ENCODE results near the gene DHRS3.
"Not testable (repeated sequence)": the region's sequence is repeated elsewhere in the genome, so short reads cannot be mapped to it uniquely, and the experiment has no call there.

The DHRS3 gene

DNA sequence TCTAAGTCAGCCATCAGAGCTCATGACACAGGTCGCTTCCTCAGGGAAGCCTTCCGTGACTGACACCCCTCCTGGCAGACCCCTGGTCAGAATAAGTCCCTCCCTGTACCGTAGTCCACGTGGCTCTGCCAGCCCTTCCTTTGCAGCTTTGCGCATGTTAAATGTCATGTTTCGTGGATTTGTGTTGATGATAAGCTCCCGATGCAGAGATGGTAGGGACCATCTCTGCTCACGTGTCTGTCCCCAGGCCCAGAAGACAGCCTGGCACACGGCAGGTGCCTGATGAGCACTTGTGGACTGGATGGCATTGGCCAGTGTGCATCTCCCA is 75.9 kb downstream of the DHRS3 start:
- Histone ChIP-seq H3K4me3 (no peak overlapping the region), H3K9me3 (ENCODE audit: low read depth, low read length) (no peaks in the 10 kb centered on the region), H3K36me3 (ENCODE audit: insufficient read depth, low read length) (no peaks in the 10 kb centered on the region), H3K9ac (ENCODE audit: insufficient read length) (no peak overlapping the region), H3K27ac (no peak overlapping the region)
- TF ChIP-seq FOXP2 (optimal IDR thresholded peaks at IDR 0.05; ENCODE audit: control extremely low read depth, extremely low read length, insufficient read depth): no peak
- TF ChIP-seq POLR2AphosphoS5 (IDR thresholded peaks at IDR 0.05; ENCODE audit: borderline replicate concordance, low read depth, low read length): no peak
- TF ChIP-seq EZH2 (IDR thresholded peaks at IDR 0.05): no peak
- no peak for DNase-seq (ENCODE audit: low read depth, low spot score)

DNA sequence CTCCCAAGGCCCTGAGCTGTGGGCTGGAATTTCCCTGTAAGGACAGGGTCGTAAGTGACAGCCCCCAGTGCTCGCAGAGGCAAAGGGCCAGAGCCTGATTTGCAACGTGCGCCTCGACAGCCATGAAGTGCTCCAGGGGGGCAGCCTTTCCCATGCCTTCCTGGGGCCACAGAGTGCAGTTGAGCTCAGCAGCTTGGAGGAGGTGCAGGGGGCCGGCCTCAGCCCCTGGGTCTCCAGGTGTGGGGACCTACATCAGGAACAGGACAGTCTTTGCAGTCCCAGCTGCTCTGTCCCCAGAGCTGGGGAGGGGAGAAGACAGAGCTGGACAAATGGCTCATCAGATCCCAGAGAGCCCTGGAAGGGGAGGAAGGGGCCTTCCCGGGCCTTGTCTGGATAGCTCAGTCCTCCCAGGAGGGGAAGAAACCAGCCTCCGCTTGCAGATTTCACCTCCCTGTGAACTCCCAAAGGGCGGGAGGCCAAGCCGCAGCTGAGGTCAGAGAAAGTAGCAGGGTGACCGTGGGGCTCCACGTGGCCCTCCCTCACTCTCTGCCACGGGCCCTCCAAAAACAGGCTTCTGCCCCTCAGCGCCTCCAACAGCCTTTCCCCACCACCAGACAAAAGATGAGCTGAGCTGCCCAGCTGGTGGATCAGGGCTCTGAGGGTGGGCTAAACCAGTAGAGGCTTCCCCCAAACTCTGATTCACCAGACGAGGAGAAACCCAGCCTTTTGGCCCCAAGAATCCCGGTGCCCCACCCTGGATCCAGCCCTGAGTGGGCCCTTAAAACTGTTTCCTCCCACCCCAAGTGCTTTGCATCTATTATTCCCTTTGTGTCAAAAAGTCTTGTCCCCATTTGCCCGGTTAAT is 76.5 kb downstream of the DHRS3 start:
- no peak for DNase-seq (ENCODE audit: low read depth, low spot score)

DNA sequence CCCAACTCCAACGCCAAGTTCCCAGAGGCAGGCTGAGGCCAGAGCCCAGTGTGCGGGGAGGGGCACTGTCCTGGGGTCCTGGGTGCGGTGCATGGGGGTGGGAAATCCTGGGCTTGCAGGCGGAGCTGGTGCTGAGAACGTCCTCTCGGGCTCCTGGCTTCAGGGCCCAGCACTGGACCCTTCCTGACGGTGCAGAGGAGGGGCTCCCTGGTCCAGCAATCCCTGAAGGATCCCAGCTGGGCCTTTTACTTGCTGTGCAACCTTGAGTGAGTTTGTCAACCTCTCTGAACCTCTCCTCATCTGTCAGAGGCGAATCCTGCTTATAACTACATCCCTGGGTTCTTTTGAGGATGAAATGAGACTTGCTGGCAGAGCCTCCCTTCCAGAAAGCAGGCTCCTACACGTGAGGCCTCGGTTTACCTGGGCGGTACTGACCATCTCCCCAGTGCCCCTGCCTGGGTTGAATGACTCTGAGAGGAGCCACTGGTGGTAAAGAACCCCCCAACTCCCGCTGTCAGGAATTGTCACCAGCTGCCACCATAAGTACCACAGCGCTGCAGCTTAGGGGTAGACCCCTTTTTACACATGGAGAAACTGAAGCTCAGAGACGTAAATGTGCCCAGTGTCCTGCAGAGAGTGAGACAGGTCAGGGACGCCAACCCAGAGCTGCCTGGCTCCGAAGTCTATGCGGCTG is 77.3 kb downstream of the DHRS3 start:
- Histone ChIP-seq H3K9me3 (ENCODE audit: low read depth, low read length) (no peaks in the 10 kb centered on the region), H3K36me3 (ENCODE audit: insufficient read depth, low read length) (no peaks in the 10 kb centered on the region), H3K9ac (ENCODE audit: insufficient read length) (no peak overlapping the region), H3K4me3 (no peak overlapping the region), H3K27ac (no peak overlapping the region)
- TF ChIP-seq POLR2AphosphoS5 (IDR thresholded peaks at IDR 0.05; ENCODE audit: borderline replicate concordance, low read depth, low read length) (no peak), EZH2 (IDR thresholded peaks at IDR 0.05) (no peak), FOXP2 (optimal IDR thresholded peaks at IDR 0.05; ENCODE audit: control extremely low read depth, extremely low read length, insufficient read depth) (no peak)
- no peak for DNase-seq (ENCODE audit: low read depth, low spot score)

More for the DNA sequence above, 76.5 kb downstream of the DHRS3 start:
- no peaks in the 10 kb centered on the region for H3K36me3 ChIP-seq (ENCODE audit: insufficient read depth, low read length)
- H3K27ac ChIP-seq: no peak overlapping the region
- H3K4me3 ChIP-seq: no peak overlapping the region
- TF ChIP-seq POLR2AphosphoS5 (IDR thresholded peaks at IDR 0.05; ENCODE audit: borderline replicate concordance, low read depth, low read length): no peak
- no peak for TF ChIP-seq FOXP2 (optimal IDR thresholded peaks at IDR 0.05; ENCODE audit: control extremely low read depth, extremely low read length, insufficient read depth)
- no peak for TF ChIP-seq EZH2 (IDR thresholded peaks at IDR 0.05)
- H3K9ac ChIP-seq (ENCODE audit: insufficient read length): no peak overlapping the region
- no peaks in the 10 kb centered on the region for H3K9me3 ChIP-seq (ENCODE audit: low read depth, low read length)

DNA sequence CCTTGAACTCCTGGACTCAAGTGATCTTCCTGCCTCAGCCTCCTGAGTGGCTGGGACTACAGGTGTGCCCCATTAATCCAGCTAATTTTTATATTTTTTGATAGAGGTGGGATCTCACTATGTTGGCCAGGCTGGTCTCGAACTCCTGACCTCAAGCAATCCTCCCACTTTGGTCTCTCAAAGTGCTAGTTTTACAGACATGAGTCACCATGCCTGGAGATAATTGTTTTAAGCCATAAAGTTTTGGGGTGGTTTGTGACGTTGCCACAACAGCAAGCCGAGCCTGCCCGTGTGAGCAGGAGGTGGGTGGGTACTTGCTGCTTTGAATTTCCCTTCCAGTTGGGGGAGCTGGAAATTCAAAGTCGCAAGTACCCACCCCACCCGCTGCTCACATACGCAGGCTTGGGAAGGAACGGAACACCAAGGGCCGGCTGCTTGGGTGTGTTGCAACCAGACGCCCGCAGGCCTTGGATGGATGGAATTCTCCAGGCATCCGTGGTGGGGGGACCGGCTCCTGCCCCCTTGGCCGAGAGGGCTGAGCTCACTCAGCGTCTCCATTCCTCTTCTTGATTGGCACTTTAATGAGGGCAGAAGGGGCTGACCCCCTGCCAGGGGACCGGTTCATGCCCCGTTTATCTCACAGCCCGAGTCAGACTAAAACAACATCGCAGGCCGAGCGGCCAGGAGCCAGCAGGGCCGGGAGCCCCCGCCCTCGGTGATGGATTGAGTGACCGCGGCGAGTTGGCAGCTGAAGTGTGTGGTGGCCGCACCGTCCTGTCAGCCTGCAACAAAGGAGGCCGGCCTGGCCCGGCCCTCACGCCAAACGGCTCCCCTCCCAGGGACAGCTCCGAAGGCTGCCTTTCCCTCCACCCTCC is 78.1 kb downstream of the DHRS3 start:
- Histone ChIP-seq H3K9ac (ENCODE audit: insufficient read length) (no peak overlapping the region), H3K4me3 (no peak overlapping the region), H3K9me3 (ENCODE audit: low read depth, low read length) (no peaks in the 10 kb centered on the region), H3K27ac (no peak overlapping the region), H3K36me3 (ENCODE audit: insufficient read depth, low read length) (no peaks in the 10 kb centered on the region)
- no peak for TF ChIP-seq POLR2AphosphoS5 (IDR thresholded peaks at IDR 0.05; ENCODE audit: borderline replicate concordance, low read depth, low read length)
- TF ChIP-seq FOXP2 (optimal IDR thresholded peaks at IDR 0.05; ENCODE audit: control extremely low read depth, extremely low read length, insufficient read depth): no peak
- no peak for TF ChIP-seq EZH2 (IDR thresholded peaks at IDR 0.05)
- DNase-seq (ENCODE audit: low read depth, low spot score): no peak

DNA sequence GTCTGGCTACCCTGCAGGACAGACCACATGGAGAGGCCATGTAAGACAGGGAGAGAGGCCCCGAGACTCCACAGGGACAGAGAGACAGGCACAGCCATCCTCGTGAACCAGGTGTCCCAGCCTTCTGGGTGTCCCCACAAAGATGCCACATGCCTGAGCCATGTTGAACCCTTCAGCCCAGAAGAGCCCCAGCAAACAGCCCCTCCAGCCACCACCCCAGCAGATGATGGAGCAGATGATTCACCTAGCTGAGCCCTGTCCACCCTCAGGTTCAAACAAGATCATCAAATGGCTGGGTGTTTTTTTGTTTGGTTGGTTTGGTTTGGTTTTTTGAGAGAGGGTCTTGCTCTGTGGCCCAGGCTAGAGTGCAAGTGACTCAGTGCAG is 78.7 kb downstream of the DHRS3 start:
- no peak for TF ChIP-seq EZH2 (IDR thresholded peaks at IDR 0.05)
- TF ChIP-seq FOXP2 (optimal IDR thresholded peaks at IDR 0.05; ENCODE audit: control extremely low read depth, extremely low read length, insufficient read depth): no peak
- no peak for TF ChIP-seq POLR2AphosphoS5 (IDR thresholded peaks at IDR 0.05; ENCODE audit: borderline replicate concordance, low read depth, low read length)
- H3K9me3 ChIP-seq (ENCODE audit: low read depth, low read length): no peaks in the 10 kb centered on the region
- H3K9ac ChIP-seq (ENCODE audit: insufficient read length): no peak overlapping the region
- H3K27ac ChIP-seq: no peak overlapping the region
- no peaks in the 10 kb centered on the region for H3K36me3 ChIP-seq (ENCODE audit: insufficient read depth, low read length)
- no peak for DNase-seq (ENCODE audit: low read depth, low spot score)
- no peak overlapping the region for H3K4me3 ChIP-seq

DNA sequence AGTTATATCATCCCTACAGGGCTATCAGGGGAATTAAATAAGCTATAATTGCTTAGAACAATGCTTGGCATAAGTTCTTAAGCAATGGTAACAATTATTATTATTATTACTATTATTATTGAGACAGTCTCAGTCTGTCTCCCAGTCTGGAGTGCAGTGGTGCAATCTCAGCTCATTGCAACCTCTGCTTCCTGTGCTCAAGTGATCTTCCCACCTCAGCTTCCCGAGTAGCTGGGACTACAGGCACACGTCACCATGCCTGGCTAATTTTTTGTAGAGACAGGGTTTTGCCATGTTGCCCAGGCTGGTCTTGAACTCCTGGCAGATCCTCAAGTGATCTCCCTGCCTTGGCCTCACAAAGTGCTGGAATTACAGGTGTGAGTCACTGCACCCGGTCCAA is 79.5 kb downstream of the DHRS3 start:
- H3K27ac ChIP-seq; H3K9ac ChIP-seq (ENCODE audit: insufficient read length); H3K36me3 ChIP-seq (ENCODE audit: insufficient read depth, low read length); H3K4me3 ChIP-seq; DNase-seq (ENCODE audit: low read depth, low spot score); H3K9me3 ChIP-seq (ENCODE audit: low read depth, low read length): not testable (repeated sequence)

DNA sequence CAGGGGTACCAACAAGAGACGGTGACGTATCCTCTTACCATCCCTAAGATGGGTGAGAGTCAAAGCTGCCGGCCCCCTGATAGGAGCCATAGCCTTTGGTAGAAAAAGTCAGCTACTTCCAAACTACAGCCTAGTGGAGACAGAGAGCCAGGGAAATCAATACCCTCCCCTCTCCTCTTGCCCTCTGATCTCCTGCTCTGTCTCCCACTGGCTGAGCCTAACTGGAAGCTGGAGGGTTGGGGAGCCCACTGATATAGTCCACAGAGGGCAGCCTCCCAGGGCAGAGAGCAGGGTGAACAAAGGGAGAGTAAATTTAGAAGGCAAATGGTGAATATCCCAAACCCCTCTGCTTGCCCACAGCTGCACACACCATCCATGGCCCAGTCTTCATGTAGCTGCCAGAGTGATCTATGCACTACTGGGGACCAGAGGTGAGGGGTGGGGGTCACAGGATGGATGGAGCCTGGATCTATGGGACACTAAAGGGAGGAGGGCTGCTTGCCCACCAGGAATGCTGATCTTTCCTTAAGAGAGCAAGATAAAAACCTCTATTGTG is 80.0 kb downstream of the DHRS3 start:
- Histone ChIP-seq H3K9me3 (ENCODE audit: low read depth, low read length) (no peaks in the 10 kb centered on the region), H3K27ac (no peak overlapping the region), H3K4me3 (no peak overlapping the region), H3K36me3 (ENCODE audit: insufficient read depth, low read length) (no peaks in the 10 kb centered on the region), H3K9ac (ENCODE audit: insufficient read length) (no peak overlapping the region)
- no peak for DNase-seq (ENCODE audit: low read depth, low spot score)
- TF ChIP-seq FOXP2 (optimal IDR thresholded peaks at IDR 0.05; ENCODE audit: control extremely low read depth, extremely low read length, insufficient read depth) (no peak), EZH2 (IDR thresholded peaks at IDR 0.05) (no peak), POLR2AphosphoS5 (IDR thresholded peaks at IDR 0.05; ENCODE audit: borderline replicate concordance, low read depth, low read length) (no peak)

DNA sequence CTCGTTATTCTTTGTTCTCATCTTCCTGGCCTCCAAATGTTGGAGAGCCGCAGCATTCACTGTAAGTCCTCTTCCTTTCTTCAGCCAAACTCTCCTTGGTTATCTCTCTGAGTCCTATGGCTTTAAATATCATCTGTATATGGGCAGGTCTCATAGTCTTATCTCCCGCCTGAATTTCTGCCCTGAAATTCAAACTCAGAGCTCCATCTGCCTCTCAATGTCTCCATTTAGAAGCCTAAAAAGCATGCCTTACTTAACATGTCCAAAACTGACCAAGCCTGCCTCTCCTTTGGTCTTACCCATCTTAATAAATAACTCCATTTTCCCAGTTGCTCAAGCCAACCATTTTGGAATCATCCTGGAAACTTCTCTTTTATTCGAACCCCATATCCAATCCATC is 80.7 kb downstream of the DHRS3 start:
- Histone ChIP-seq H3K36me3 (ENCODE audit: insufficient read depth, low read length) (no peaks in the 10 kb centered on the region), H3K27ac (no peak overlapping the region), H3K4me3 (no peak overlapping the region), H3K9ac (ENCODE audit: insufficient read length) (no peak overlapping the region), H3K9me3 (ENCODE audit: low read depth, low read length) (no peaks in the 10 kb centered on the region)
- TF ChIP-seq FOXP2 (optimal IDR thresholded peaks at IDR 0.05; ENCODE audit: control extremely low read depth, extremely low read length, insufficient read depth): no peak
- TF ChIP-seq POLR2AphosphoS5 (IDR thresholded peaks at IDR 0.05; ENCODE audit: borderline replicate concordance, low read depth, low read length): no peak
- TF ChIP-seq EZH2 (IDR thresholded peaks at IDR 0.05): no peak
- DNase-seq (ENCODE audit: low read depth, low spot score): no peak

Data from SK-N-MC (cell line).